Calu3 (cell line): ENCODE measurements around the gene ZNF212. TPM values are rescaled to one million over a fixed set of nuclear protein-coding genes. Genes with fewer than 3 reads are reported as not detected.

Experiments
- BruUV-seq: library from RNA; stranded (reverse); fragments of 400-500 nt; replicated peaks from 2 replicates; lab custom pipeline; 2021; lab: Mats Ljungman, UMichigan
- CTCF ChIA-PET: fragments of 300-600 bp; sonication (Branson Sonifier 250); formaldehyde crosslinking; loops from one replicate; lab custom pipeline; 2022; ENCODE audit warnings: antibody characterized with exemption; lab: Charles Lee
- DNase-seq: peaks from one replicate; pipeline ENCODE4 v3.0.0; 2022
- H3K27ac Mint-ChIP-seq: one replicate; pipeline ENCODE4 v1.8.0; 2022; ENCODE audit warnings: mixed read lengths; ENCODE audit not compliant: unreplicated experiment
- H3K27me3 Mint-ChIP-seq: one replicate; pipeline ENCODE4 v1.8.0; 2022; ENCODE audit warnings: mixed read lengths; ENCODE audit not compliant: unreplicated experiment
- H3K36me3 Mint-ChIP-seq: one replicate; pipeline ENCODE4 v1.8.0; 2022; ENCODE audit warnings: mild to moderate bottlenecking, moderate library complexity, mixed read lengths; ENCODE audit not compliant: insufficient read depth, unreplicated experiment
- H3K4me1 Mint-ChIP-seq: one replicate; pipeline ENCODE4 v1.8.0; 2022; ENCODE audit warnings: mild to moderate bottlenecking, low read depth, mixed read lengths; ENCODE audit not compliant: unreplicated experiment
- H3K4me3 Mint-ChIP-seq: one replicate; pipeline ENCODE4 v1.8.0; 2022; ENCODE audit warnings: mild to moderate bottlenecking, low read depth, moderate library complexity, mixed read lengths; ENCODE audit not compliant: unreplicated experiment
- H3K9me3 Mint-ChIP-seq: one replicate; pipeline ENCODE4 v1.8.0; 2022; ENCODE audit warnings: low read depth, mixed read lengths; ENCODE audit not compliant: unreplicated experiment
- CTCF ChIP-seq: fragments of 200-600 bp; IDR thresholded peaks from one replicate; pipeline ENCODE4 v1.8.0; 2022; ENCODE audit warnings: antibody characterized with exemption; ENCODE audit not compliant: unreplicated experiment
- intact Hi-C: fragments of 100-400 bp; cut with micrococcal nuclease; formaldehyde crosslinking; loops from one replicate; pipeline ENCODE4 v1.10.0; 2022; ENCODE audit not compliant: unreplicated experiment
- total RNA-seq: library from RNA; stranded (reverse); gene quantifications from 2 replicates; pipeline ENCODE4 v1.2.3, GENCODE V29; 2022

The ZNF212 gene
- total RNA-seq, 1 experiment from 2014 or later: 17.2 TPM

GRCh38 chr7:149198161-149198816 is 41.2 kb upstream of the ZNF212 start:
- Mint-ChIP-seq H3K9me3 (no peaks in the 10 kb centered on the region), H3K27ac (no peak overlapping the region), H3K36me3 (peaks cover 72% of the 10 kb centered on the region), H3K4me3 (no peak overlapping the region), H3K27me3 (no peaks in the 10 kb centered on the region), H3K4me1 (peaks cover 23% of the 10 kb centered on the region)
- CTCF ChIA-PET: no interaction called here
- TSS peak; percentile 4 for BruUV-seq
- no peak for TF ChIP-seq CTCF
- no peak for DNase-seq
- intact Hi-C loops: loop anchor here (5.0 kb wide), 2 partner anchors 51 to 71 kb away; partner anchors contain the start of genes ZNF398 and ZNF425

- DNase-seq: no peak
- CTCF ChIA-PET: no interaction called here
Measured at GRCh38 chr7:149199234-149199995, 40.0 kb upstream of the ZNF212 start.

GRCh38 chr7:149202831-149203231 is 36.6 kb upstream of the ZNF212 start:
- no TSS peak for BruUV-seq
- CTCF ChIA-PET: no interaction called here
- no peak overlapping the region for H3K4me3 Mint-ChIP-seq

More at GRCh38 chr7:149199234-149199995, 40.0 kb upstream of the ZNF212 start:
- Mint-ChIP-seq H3K4me3 (no peak overlapping the region), H3K27me3 (no peaks in the 10 kb centered on the region), H3K27ac (no peak overlapping the region), H3K36me3 (peaks cover 81% of the 10 kb centered on the region), H3K4me1 (peaks cover 33% of the 10 kb centered on the region), H3K9me3 (no peaks in the 10 kb centered on the region)
- no peak for TF ChIP-seq CTCF
- TSS peak; percentile 7 for BruUV-seq
- intact Hi-C loops: loop anchor here (5.0 kb wide), 2 partner anchors 52 to 72 kb away; partner anchors contain the start of genes ZNF398 and ZNF425

More at GRCh38 chr7:149202831-149203231, 36.6 kb upstream of the ZNF212 start:
- H3K27me3 Mint-ChIP-seq: no peaks in the 10 kb centered on the region
- H3K36me3 Mint-ChIP-seq: peaks cover 71% of the 10 kb centered on the region
- TF ChIP-seq CTCF: no peak
- H3K9me3 Mint-ChIP-seq: no peaks in the 10 kb centered on the region
- H3K27ac Mint-ChIP-seq: no peak overlapping the region
- H3K4me1 Mint-ChIP-seq: peaks cover 60% of the 10 kb centered on the region
- no peak for DNase-seq
- intact Hi-C loops: no loop called here
